CD4-positive, alpha-beta memory T cell (primary cell): Measurements from ENCODE around the gene PHACTR3. TPM values are rescaled to one million over a fixed set of nuclear protein-coding genes. Genes with fewer than 3 reads are reported as not detected.

Source experiments
- CTCF ChIA-PET: fragments of 350-600 bp; sonication (Branson Sonifier 250); formaldehyde crosslinking; loops from one replicate; lab custom pipeline; 2021; ENCODE audit warnings: inconsistent platforms; ENCODE audit not compliant: partially characterized antibody; lab: Charles Lee
- POLR2A ChIA-PET: fragments of 350-600 bp; sonication (Branson Sonifier 250); formaldehyde crosslinking; loops from one replicate; lab custom pipeline; 2021; ENCODE audit not compliant: partially characterized antibody; lab: Charles Lee
- DNase-seq, 5 donors: peaks; one replicate each; pipeline versions ENCODE4 v3.0.0 to v3.0.0-alpha.2; 2020 to 2022; ENCODE audit warnings: mixed read lengths in 1 of 5
- H3K27ac ChIP-seq: one replicate; pipeline ENCODE4 v1.7.0; 2013; ENCODE audit warnings: low read depth, low read length
- H3K27me3 ChIP-seq: 2 replicates; pipeline ENCODE4 v1.7.0; 2013; ENCODE audit warnings: mild to moderate bottlenecking, low read length, moderate library complexity; ENCODE audit not compliant: insufficient read depth
- H3K36me3 ChIP-seq: 2 replicates; pipeline ENCODE4 v1.7.0; 2013; ENCODE audit warnings: mild to moderate bottlenecking, low read length, moderate library complexity; ENCODE audit not compliant: insufficient read depth
- H3K4me1 ChIP-seq: 2 replicates; pipeline ENCODE4 v1.7.0; 2013; ENCODE audit warnings: mild to moderate bottlenecking, low read length, moderate library complexity; ENCODE audit not compliant: insufficient read depth
- H3K4me3 ChIP-seq, 2 donors: one replicate each; pipeline ENCODE4 v1.7.0; 2013; ENCODE audit warnings: low read length in 2 of 2, mild to moderate bottlenecking in 1 of 2
- H3K9me3 ChIP-seq, 2 donors: one replicate each; pipeline ENCODE4 v1.7.0; 2013; ENCODE audit warnings: low read length in 2 of 2, control low read depth in 1 of 2; ENCODE audit not compliant: control insufficient read depth in 1 of 2
- H3K27ac Mint-ChIP-seq, 7 donors: one replicate each; pipeline ENCODE4 v1.8.0; 2020 to 2021; ENCODE audit warnings: mixed read lengths in 7 of 7, mild to moderate bottlenecking in 6 of 7, inconsistent platforms in 3 of 7, moderate library complexity in 3 of 7
- H3K27me3 Mint-ChIP-seq, 2 donors: one replicate each; pipeline ENCODE4 v1.8.0; 2020 to 2021; ENCODE audit warnings: mixed read lengths in 2 of 2
- H3K36me3 Mint-ChIP-seq, 2 donors: one replicate each; pipeline ENCODE4 v1.8.0; 2020 to 2021; ENCODE audit warnings: mixed read lengths in 2 of 2, inconsistent platforms in 1 of 2, mild to moderate bottlenecking in 1 of 2
- H3K4me1 Mint-ChIP-seq, 4 donors: one replicate each; pipeline ENCODE4 v1.8.0; 2020 to 2021; ENCODE audit warnings: mixed read lengths in 4 of 4, mild to moderate bottlenecking in 1 of 4
- H3K4me3 Mint-ChIP-seq, 8 donors: one replicate each; pipeline ENCODE4 v1.8.0; 2020 to 2021; ENCODE audit warnings: mixed read lengths in 8 of 8, mild to moderate bottlenecking in 7 of 8, moderate library complexity in 6 of 8, inconsistent platforms in 3 of 8
- H3K9me3 Mint-ChIP-seq, 8 donors: one replicate each; pipeline ENCODE4 v1.8.0; 2020 to 2021; ENCODE audit warnings: mixed read lengths in 8 of 8, mild to moderate bottlenecking in 5 of 8, inconsistent platforms in 3 of 8, moderate library complexity in 1 of 8
- intact Hi-C: fragments of 100-400 bp; cut with micrococcal nuclease; formaldehyde crosslinking; loops from one replicate; pipeline ENCODE4 v1.15.1; 2023
- polyA plus RNA-seq, 2 donors: library from polyadenylated mRNA; unstranded; fragments of 300-500 nt; fragmentation: Illumina TruSeq; gene quantifications; one replicate each; pipeline ENCODE4 v1.2.3, GENCODE V29; 2021
- total RNA-seq, 2 experiments: library from RNA; stranded (reverse); gene quantifications; one replicate each; pipeline ENCODE4 v1.2.3, GENCODE V29; 2021

Gene PHACTR3
- total and polyA plus RNA-seq, 4 experiments from 2014 or later = not detected

- CTCF ChIA-PET = no interaction called here
- no peak overlapping the region for H3K27ac ChIP-seq
- no peaks in the 10 kb centered on the region for H3K36me3 ChIP-seq
- H3K36me3 Mint-ChIP-seq = peaks cover 0 to 5% of the 10 kb centered on the region in 2 donors
- H3K9me3 Mint-ChIP-seq = peaks cover 3 to 38% (median 23%) of the 10 kb centered on the region in 8 donors
- intact Hi-C loops = no loop called here
- H3K27ac Mint-ChIP-seq = no peak overlapping the region
- H3K4me3 ChIP-seq = no peak overlapping the region
- peak overlapping the region in 1 of 8 donors; percentile 1 for H3K4me3 Mint-ChIP-seq
- H3K27me3 ChIP-seq = no peaks in the 10 kb centered on the region
- peaks cover 17 to 18% of the 10 kb centered on the region in 2 donors for H3K27me3 Mint-ChIP-seq
- DNase-seq = no peak
- POLR2A ChIA-PET = no interaction called here
- no peaks in the 10 kb centered on the region for H3K4me1 ChIP-seq
- peaks cover 0 to 4% of the 10 kb centered on the region in 2 donors for H3K9me3 ChIP-seq
- H3K4me1 Mint-ChIP-seq = no peaks in the 10 kb centered on the region
Observed at GRCh38 chr20:59662161-59662560, 57.8 kb downstream of the PHACTR3 start.

- H3K27ac Mint-ChIP-seq = no peak overlapping the region
- H3K27me3 ChIP-seq = no peaks in the 10 kb centered on the region
- H3K9me3 ChIP-seq = no peaks in the 10 kb centered on the region
- intact Hi-C loops = no loop called here
- no peak overlapping the region for H3K27ac ChIP-seq
- no peak overlapping the region for H3K4me3 Mint-ChIP-seq
- no peaks in the 10 kb centered on the region for H3K36me3 ChIP-seq
- DNase-seq = no peak
- H3K27me3 Mint-ChIP-seq = peaks cover 17 to 18% of the 10 kb centered on the region in 2 donors
- H3K36me3 Mint-ChIP-seq = peaks cover 0 to 5% of the 10 kb centered on the region in 2 donors
- POLR2A ChIA-PET = no interaction called here
- no peaks in the 10 kb centered on the region for H3K4me1 Mint-ChIP-seq
- H3K4me3 ChIP-seq = no peak overlapping the region
- CTCF ChIA-PET = no interaction called here
- no peaks in the 10 kb centered on the region for H3K4me1 ChIP-seq
- peaks cover 3 to 30% (median 15%) of the 10 kb centered on the region in 8 donors for H3K9me3 Mint-ChIP-seq
Observed at GRCh38 chr20:59662856-59663512, 58.6 kb downstream of the PHACTR3 start.

- Histone ChIP-seq H3K4me1 (no peaks in the 10 kb centered on the region), H3K27me3 (no peaks in the 10 kb centered on the region), H3K4me3 (no peak overlapping the region), H3K9me3 (no peaks in the 10 kb centered on the region), H3K27ac (no peak overlapping the region), H3K36me3 (no peaks in the 10 kb centered on the region)
- intact Hi-C loops = no loop called here
- DNase-seq = no peak
- Mint-ChIP-seq H3K27me3 (peaks cover 17 to 18% of the 10 kb centered on the region in 2 donors), H3K4me3 (no peak overlapping the region), H3K9me3 (peaks cover 2 to 25% (median 11%) of the 10 kb centered on the region in 8 donors), H3K4me1 (no peaks in the 10 kb centered on the region), H3K27ac (no peak overlapping the region), H3K36me3 (peaks cover 0 to 3% of the 10 kb centered on the region in 2 donors)
- CTCF ChIA-PET = no interaction called here
- POLR2A ChIA-PET = no interaction called here
Observed at GRCh38 chr20:59663513-59664060, 59.2 kb downstream of the PHACTR3 start.

GRCh38 chr20:59664421-59664941, 60.1 kb downstream of the PHACTR3 start:
- no peak for DNase-seq
- H3K4me1 Mint-ChIP-seq = no peaks in the 10 kb centered on the region
- Histone ChIP-seq H3K9me3 (no peaks in the 10 kb centered on the region), H3K36me3 (no peaks in the 10 kb centered on the region), H3K4me1 (no peaks in the 10 kb centered on the region), H3K4me3 (no peak overlapping the region), H3K27me3 (no peaks in the 10 kb centered on the region), H3K27ac (no peak overlapping the region)
- peak overlapping the region in 1 of 7 donors; percentile 23 for H3K27ac Mint-ChIP-seq
- ChIA-PET CTCF (no interaction called here), POLR2A (no interaction called here)
- no peak overlapping the region for H3K4me3 Mint-ChIP-seq
- peaks cover 0 to 2% of the 10 kb centered on the region in 2 donors for H3K36me3 Mint-ChIP-seq
- peaks cover 0 to 19% (median 6%) of the 10 kb centered on the region in 8 donors for H3K9me3 Mint-ChIP-seq
- intact Hi-C loops = no loop called here
- H3K27me3 Mint-ChIP-seq = peaks cover 18% of the 10 kb centered on the region in 2 donors

GRCh38 chr20:59665656-59666555, 61.6 kb downstream of the PHACTR3 start:
- Mint-ChIP-seq H3K4me1 (no peaks in the 10 kb centered on the region), H3K27me3 (peaks cover 20 to 21% of the 10 kb centered on the region in 2 donors), H3K9me3 (peaks cover 0 to 7% (median 2%) of the 10 kb centered on the region in 8 donors), H3K36me3 (no peaks in the 10 kb centered on the region), H3K4me3 (no peak overlapping the region), H3K27ac (no peak overlapping the region)
- Histone ChIP-seq H3K4me3 (no peak overlapping the region), H3K27me3 (no peaks in the 10 kb centered on the region), H3K9me3 (no peaks in the 10 kb centered on the region), H3K27ac (no peak overlapping the region), H3K36me3 (no peaks in the 10 kb centered on the region), H3K4me1 (no peaks in the 10 kb centered on the region)
- no peak for DNase-seq
- intact Hi-C loops = no loop called here
- ChIA-PET CTCF (no interaction called here), POLR2A (no interaction called here)

- Mint-ChIP-seq H3K4me3 (no peak overlapping the region), H3K27me3 (peaks cover 20 to 21% of the 10 kb centered on the region in 2 donors)
- intact Hi-C loops = no loop called here
Observed at GRCh38 chr20:59666586-59666985, 62.2 kb downstream of the PHACTR3 start.

GRCh38 chr20:59667131-59667530, 62.8 kb downstream of the PHACTR3 start:
- ChIA-PET POLR2A (no interaction called here), CTCF (no interaction called here)
- no peaks in the 10 kb centered on the region for H3K4me1 Mint-ChIP-seq
- peaks cover 0 to 5% (median 0%) of the 10 kb centered on the region in 8 donors for H3K9me3 Mint-ChIP-seq
- H3K4me3 Mint-ChIP-seq = no peak overlapping the region
- H3K27me3 Mint-ChIP-seq = peaks cover 18 to 21% of the 10 kb centered on the region in 2 donors
- H3K27ac ChIP-seq = no peak overlapping the region
- no peak overlapping the region for H3K4me3 ChIP-seq
- no peaks in the 10 kb centered on the region for H3K36me3 ChIP-seq
- no peak overlapping the region for H3K27ac Mint-ChIP-seq
- no peaks in the 10 kb centered on the region for H3K4me1 ChIP-seq
- no peaks in the 10 kb centered on the region for H3K36me3 Mint-ChIP-seq
- no peak for DNase-seq
- intact Hi-C loops = no loop called here
- H3K9me3 ChIP-seq = no peaks in the 10 kb centered on the region
- H3K27me3 ChIP-seq = no peaks in the 10 kb centered on the region

More at GRCh38 chr20:59666586-59666985, 62.2 kb downstream of the PHACTR3 start:
- ChIA-PET CTCF (no interaction called here), POLR2A (no interaction called here)
- Histone ChIP-seq H3K27ac (no peak overlapping the region), H3K27me3 (no peaks in the 10 kb centered on the region), H3K4me1 (no peaks in the 10 kb centered on the region), H3K9me3 (no peaks in the 10 kb centered on the region), H3K36me3 (no peaks in the 10 kb centered on the region), H3K4me3 (no peak overlapping the region)
- Mint-ChIP-seq H3K27ac (no peak overlapping the region), H3K4me1 (no peaks in the 10 kb centered on the region), H3K9me3 (peaks cover 0 to 6% (median 0%) of the 10 kb centered on the region in 8 donors), H3K36me3 (no peaks in the 10 kb centered on the region)
- no peak for DNase-seq
